RWPE1 (cell line): Measurements from ENCODE around the gene SUGP1.
A peak's percentile ranks its signal among the peaks of the same experiment; 100 is the strongest.

Experiments used
- CTCF ChIA-PET: fragments of 350-600 bp; sonication (Branson Sonifier 250); formaldehyde crosslinking; extraction: SDS; loops from one replicate; lab custom pipeline; 2021; lab: Yijun Ruan, JAX
- POLR2A ChIA-PET: fragments of 400-600 bp; formaldehyde crosslinking; extraction: SDS; loops from one replicate; lab custom pipeline; 2020; ENCODE audit warnings: antibody characterized with exemption; ENCODE audit not compliant: low non-redundant PET; lab: Yijun Ruan, JAX
- DNase-seq: peaks from one replicate; pipeline ENCODE4 v3.0.0; 2012; ENCODE audit warnings: low spot score
- H3K27ac ChIP-seq: fragments of 450-650 bp; 2 replicates; pipeline ENCODE4 v1.5.1; 2017
- TF ChIP-seq, protein P1 (sequence below): fragments of 450-650 bp; conservative IDR thresholded peaks from 2 replicates; pipeline ENCODE4 v1.5.1; 2017; ENCODE audit warnings: low read depth, mild to moderate bottlenecking

Gene SUGP1

DNA sequence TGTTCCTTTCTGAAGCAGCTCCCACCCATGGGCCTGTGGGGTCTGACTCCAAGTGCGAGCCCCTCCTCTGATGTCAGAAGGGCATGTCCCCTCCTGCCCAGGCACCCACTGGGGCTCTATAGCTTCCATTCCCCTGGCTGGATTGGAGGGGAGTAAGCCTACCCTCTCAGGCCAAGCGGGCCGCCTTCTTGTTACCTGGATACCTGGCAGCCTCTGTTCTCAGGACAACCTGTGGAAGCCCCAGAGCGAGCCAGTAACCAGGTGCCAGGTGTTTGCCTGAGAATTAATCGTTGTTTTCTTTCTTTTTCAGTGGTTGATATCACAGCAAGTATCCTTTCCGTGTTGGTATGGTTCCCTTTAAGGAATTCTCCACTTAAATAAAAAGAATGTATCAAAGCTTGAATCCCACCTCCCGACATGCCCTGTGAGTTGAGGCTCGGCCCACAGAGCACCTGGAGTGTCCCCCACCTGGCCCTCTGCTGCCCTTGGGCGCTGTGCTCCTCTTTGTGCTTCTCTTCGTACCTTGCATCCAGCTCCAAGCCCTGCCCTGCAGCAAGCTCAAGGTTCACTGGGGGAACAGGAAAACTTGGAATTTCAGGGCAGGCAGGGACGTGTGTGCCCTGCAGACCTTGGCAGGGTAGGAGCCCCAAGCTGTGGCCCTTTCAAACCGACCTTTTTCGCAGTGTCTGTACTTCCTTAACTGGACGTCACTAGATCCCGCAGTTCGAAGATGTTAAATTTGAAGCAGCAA, 15.3 kb upstream of the SUGP1 start:
- peak; percentile 62 for DNase-seq
- POLR2A ChIA-PET = no interaction called here
- H3K27ac ChIP-seq = peak overlapping the region; percentile 58
- TF ChIP-seq, protein P1, sequence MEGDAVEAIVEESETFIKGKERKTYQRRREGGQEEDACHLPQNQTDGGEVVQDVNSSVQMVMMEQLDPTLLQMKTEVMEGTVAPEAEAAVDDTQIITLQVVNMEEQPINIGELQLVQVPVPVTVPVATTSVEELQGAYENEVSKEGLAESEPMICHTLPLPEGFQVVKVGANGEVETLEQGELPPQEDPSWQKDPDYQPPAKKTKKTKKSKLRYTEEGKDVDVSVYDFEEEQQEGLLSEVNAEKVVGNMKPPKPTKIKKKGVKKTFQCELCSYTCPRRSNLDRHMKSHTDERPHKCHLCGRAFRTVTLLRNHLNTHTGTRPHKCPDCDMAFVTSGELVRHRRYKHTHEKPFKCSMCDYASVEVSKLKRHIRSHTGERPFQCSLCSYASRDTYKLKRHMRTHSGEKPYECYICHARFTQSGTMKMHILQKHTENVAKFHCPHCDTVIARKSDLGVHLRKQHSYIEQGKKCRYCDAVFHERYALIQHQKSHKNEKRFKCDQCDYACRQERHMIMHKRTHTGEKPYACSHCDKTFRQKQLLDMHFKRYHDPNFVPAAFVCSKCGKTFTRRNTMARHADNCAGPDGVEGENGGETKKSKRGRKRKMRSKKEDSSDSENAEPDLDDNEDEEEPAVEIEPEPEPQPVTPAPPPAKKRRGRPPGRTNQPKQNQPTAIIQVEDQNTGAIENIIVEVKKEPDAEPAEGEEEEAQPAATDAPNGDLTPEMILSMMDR = no peak
- CTCF ChIA-PET = interaction anchor here (0.7 kb wide), 1 partner anchor 155 kb away, joined by 3 read pairs; no protein-coding TSS in a partner anchor

DNA sequence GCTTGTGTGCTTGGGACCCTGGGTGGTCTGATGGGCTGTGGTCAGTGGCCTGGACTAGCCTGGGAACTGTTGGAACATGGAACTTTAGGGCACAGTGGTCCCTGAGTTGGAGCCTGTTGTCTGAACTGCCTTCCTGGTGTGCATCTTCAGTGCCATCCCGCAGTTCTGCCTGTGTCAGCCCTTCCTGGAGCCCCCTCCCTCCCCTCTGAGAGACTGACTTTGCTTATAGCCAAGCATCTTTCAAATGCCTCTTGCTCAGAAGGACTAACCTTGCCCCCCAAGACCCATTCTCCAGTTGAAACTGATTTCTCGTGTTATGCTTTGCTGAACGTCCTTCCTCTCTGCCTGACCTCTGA, 14.7 kb upstream of the SUGP1 start:
- no peak for DNase-seq
- TF ChIP-seq, protein P1 = no peak
- ChIA-PET CTCF (no interaction called here), POLR2A (no interaction called here)
- peak overlapping the region; percentile 58 for H3K27ac ChIP-seq

GRCh38 chr19:19334063-19334988, 14.0 kb upstream of the SUGP1 start:
- no peak for DNase-seq
- TF ChIP-seq, protein P1 = no peak
- CTCF ChIA-PET = interaction anchor here (1.2 kb wide), 1 partner anchor 188 kb away, joined by 3 read pairs; no protein-coding TSS in a partner anchor
- POLR2A ChIA-PET = no interaction called here
- H3K27ac ChIP-seq = peak overlapping the region; percentile 58

DNA sequence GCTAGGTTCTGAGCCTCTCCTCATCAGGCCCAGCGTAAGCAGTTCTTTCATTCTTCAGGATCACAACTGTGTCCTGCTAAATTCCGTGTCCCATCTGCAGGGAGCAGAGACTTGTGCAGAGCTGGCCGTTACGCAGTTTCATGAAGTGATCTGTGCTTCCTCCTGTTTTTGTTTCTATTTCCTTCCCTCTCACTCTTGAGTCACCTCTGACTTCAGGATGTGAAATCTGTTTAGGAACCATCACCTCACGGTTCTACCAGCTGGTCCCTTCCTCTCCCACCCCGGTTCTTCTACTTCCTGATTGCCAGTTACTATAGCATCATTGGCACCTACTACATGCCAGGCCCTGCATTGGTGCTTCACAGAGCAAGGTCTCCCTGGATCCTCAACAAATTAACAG, 8.8 kb upstream of the SUGP1 start:
- TF ChIP-seq, protein P1 = no peak
- no peak overlapping the region for H3K27ac ChIP-seq
- POLR2A ChIA-PET = no interaction called here
- CTCF ChIA-PET = no interaction called here
- no peak for DNase-seq

- ChIA-PET POLR2A (no interaction called here), CTCF (interaction anchor here (0.7 kb wide), 1 partner anchor 43 kb away, joined by 3 read pairs; no protein-coding TSS in a partner anchor)
- DNase-seq = no peak
- peak overlapping the region; percentile 4; the same call in 1 of the 2 replicates for H3K27ac ChIP-seq
- TF ChIP-seq, protein P1 = no peak
Measured at GRCh38 chr19:19327672-19328071, 7.4 kb upstream of the SUGP1 start.

GRCh38 chr19:19324059-19324770, 3.9 kb upstream of the SUGP1 start:
- TF ChIP-seq, protein P1 = no peak
- ChIA-PET CTCF (no interaction called here), POLR2A (no interaction called here)
- DNase-seq = no peak
- peak overlapping the region; percentile 21; the same call in 1 of the 2 replicates for H3K27ac ChIP-seq
